Mesothelial cell of epicardium (in vitro differentiated cells): ENCODE data around the gene PLA2G4A. TPM values are rescaled to one million over a fixed set of nuclear protein-coding genes. Genes with fewer than 3 reads are reported as not detected.

ENCODE experiments used
- DNase-seq, 2 experiments: peaks; one replicate each; pipeline ENCODE4 v3.0.0; 2021; ENCODE audit warnings: low spot score in 2 of 2; ENCODE audit not compliant: unreplicated experiment in 2 of 2
- H3K27ac Mint-ChIP-seq: 2 replicates; pipeline ENCODE4 v1.8.0; 2021; ENCODE audit warnings: mixed read lengths
- H3K27me3 Mint-ChIP-seq: 2 replicates; pipeline ENCODE4 v1.8.0; 2021; ENCODE audit warnings: low read depth, mixed read lengths
- H3K36me3 Mint-ChIP-seq: 2 replicates; pipeline ENCODE4 v1.8.0; 2021; ENCODE audit warnings: mixed read lengths
- H3K4me1 Mint-ChIP-seq: 2 replicates; pipeline ENCODE4 v1.8.0; 2021; ENCODE audit warnings: mixed read lengths
- H3K4me3 Mint-ChIP-seq: 2 replicates; pipeline ENCODE4 v1.8.0; 2021; ENCODE audit warnings: mild to moderate bottlenecking, moderate library complexity, mixed read lengths
- H3K9me3 Mint-ChIP-seq: 2 replicates; pipeline ENCODE4 v1.8.0; 2021; ENCODE audit warnings: mixed read lengths
- total RNA-seq: library from RNA; stranded (reverse); gene quantifications from 3 replicates; pipeline ENCODE4 v1.2.1, GENCODE V29; 2021
- TF ChIP-seq, protein P1 (sequence below): fragments of 200-600 bp; sonication (generic); IDR thresholded peaks from one replicate; pipeline ENCODE4 v1.5.0; 2021; ENCODE audit warnings: antibody characterized with exemption; ENCODE audit not compliant: unreplicated experiment

The PLA2G4A gene
- total RNA-seq, 1 donor from 2014 or later, result 12.5 TPM

DNA sequence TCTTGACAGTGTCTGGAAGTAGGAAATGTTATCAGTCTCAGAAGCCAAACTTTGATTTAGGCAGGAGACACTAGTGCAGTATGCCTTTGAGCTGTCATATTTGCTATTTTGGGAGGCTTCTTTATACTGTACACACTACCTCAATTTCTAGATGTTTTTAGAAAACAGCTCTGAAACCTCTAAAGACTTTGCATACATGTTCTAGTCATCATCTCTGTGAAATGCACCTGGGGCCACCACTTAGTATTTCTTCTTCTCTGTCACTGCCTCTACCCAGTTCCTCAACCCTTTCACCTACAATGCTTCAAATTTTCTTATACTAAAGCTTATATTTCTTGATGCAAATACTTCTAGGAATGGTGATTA is 29.1 kb upstream of the PLA2G4A start:
- Mint-ChIP-seq H3K27me3 (no peaks in the 10 kb centered on the region), H3K9me3 (peaks cover 2% of the 10 kb centered on the region), H3K36me3 (no peaks in the 10 kb centered on the region), H3K27ac (no peak overlapping the region), H3K4me1 (peaks cover 9% of the 10 kb centered on the region), H3K4me3 (no peak overlapping the region)
- TF ChIP-seq, protein P1, sequence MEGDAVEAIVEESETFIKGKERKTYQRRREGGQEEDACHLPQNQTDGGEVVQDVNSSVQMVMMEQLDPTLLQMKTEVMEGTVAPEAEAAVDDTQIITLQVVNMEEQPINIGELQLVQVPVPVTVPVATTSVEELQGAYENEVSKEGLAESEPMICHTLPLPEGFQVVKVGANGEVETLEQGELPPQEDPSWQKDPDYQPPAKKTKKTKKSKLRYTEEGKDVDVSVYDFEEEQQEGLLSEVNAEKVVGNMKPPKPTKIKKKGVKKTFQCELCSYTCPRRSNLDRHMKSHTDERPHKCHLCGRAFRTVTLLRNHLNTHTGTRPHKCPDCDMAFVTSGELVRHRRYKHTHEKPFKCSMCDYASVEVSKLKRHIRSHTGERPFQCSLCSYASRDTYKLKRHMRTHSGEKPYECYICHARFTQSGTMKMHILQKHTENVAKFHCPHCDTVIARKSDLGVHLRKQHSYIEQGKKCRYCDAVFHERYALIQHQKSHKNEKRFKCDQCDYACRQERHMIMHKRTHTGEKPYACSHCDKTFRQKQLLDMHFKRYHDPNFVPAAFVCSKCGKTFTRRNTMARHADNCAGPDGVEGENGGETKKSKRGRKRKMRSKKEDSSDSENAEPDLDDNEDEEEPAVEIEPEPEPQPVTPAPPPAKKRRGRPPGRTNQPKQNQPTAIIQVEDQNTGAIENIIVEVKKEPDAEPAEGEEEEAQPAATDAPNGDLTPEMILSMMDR, result no peak
- DNase-seq, result no peak

DNA sequence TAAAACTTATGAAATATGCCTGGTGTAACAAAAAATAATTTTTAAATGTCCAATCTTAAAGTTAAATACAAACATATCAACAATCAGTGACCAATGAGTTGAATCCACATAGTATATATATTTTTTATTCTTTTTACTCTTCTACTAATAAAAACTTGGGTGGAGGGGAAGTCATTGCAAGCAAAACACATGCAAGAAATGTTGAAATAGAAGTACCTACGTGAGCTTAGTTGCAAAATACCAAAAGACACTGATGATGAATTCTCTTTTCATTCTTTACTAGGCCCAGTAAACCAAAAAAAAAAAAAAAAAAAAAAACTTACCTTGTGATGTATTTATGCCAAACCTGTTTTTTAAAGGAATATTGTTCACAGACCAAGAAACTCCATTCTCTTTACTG is 26.4 kb upstream of the PLA2G4A start:
- DNase-seq, result no peak
- Mint-ChIP-seq H3K27ac (no peak overlapping the region), H3K36me3 (no peaks in the 10 kb centered on the region), H3K4me3 (no peak overlapping the region), H3K4me1 (peaks cover 14% of the 10 kb centered on the region), H3K9me3 (no peaks in the 10 kb centered on the region), H3K27me3 (no peaks in the 10 kb centered on the region)
- TF ChIP-seq, protein P1, result no peak

DNA sequence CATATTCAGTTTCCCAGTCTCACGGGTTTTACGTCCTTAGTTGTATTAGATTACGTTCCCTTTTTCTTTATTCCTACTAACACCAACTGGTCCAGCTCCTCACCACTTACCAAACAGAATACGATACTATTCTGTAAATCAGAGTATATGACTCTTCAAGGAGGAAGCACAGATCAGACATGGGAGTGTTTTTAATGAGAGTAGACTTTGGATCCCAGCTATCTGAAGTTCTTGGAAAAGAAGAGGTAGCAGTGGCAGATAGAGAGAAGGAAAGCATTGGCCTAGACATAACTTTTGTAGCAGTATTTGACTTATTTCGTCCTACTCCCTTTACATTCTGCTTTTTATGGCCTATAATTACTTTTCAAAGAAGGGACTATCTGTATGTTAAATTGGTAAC is 24.1 kb upstream of the PLA2G4A start:
- H3K27ac Mint-ChIP-seq, result no peak overlapping the region
- H3K4me1 Mint-ChIP-seq, result peaks cover 10% of the 10 kb centered on the region
- no peaks in the 10 kb centered on the region for H3K9me3 Mint-ChIP-seq
- H3K36me3 Mint-ChIP-seq, result no peaks in the 10 kb centered on the region
- no peak for DNase-seq
- TF ChIP-seq, protein P1, result no peak
- H3K27me3 Mint-ChIP-seq, result no peaks in the 10 kb centered on the region
- H3K4me3 Mint-ChIP-seq, result no peak overlapping the region

DNA sequence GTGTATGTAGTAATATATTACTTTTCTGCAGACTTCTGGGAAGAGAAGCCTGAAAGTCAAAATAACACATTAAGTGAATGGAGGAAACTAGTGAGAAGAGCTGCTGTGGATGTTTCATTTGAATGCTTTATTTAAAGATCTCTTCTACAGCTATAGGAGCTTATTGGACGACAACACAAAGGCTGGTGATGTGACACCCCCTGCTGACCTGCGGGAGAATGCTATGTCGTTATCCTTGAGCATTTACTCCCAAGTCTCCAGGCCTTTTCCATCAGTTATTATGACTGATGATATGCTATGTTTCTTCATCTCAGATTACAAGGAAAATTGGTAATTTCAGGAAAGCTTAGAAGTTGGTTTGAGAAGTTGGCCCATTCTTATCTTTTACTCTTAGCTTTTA is 22.3 kb upstream of the PLA2G4A start:
- TF ChIP-seq, protein P1, result no peak
- DNase-seq, result no peak
- Mint-ChIP-seq H3K36me3 (no peaks in the 10 kb centered on the region), H3K4me1 (peaks cover 10% of the 10 kb centered on the region), H3K9me3 (no peaks in the 10 kb centered on the region), H3K4me3 (no peak overlapping the region), H3K27ac (no peak overlapping the region), H3K27me3 (no peaks in the 10 kb centered on the region)

DNA sequence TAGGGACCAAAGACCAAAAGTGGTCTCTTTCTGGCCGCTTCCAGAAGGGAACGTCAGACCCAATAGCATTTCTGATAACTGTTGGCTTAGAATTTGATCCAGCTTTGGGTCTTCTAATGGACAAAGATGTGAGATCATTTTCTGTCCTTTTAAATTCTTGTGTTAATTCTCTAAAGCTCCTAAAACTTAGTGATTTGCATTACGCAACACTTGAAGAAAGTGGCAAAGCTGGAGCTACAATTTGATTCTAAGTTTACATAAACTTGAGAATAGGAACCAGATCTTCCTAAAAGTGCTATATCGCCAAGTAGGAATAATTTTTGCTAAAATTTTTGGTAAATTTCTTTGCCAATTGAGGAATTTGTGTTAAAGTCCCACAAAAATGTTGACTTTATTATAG is 21.6 kb upstream of the PLA2G4A start:
- peaks cover 10% of the 10 kb centered on the region for H3K4me1 Mint-ChIP-seq
- TF ChIP-seq, protein P1, result no peak
- no peak overlapping the region for H3K4me3 Mint-ChIP-seq
- H3K36me3 Mint-ChIP-seq, result no peaks in the 10 kb centered on the region
- H3K9me3 Mint-ChIP-seq, result no peaks in the 10 kb centered on the region
- H3K27me3 Mint-ChIP-seq, result no peaks in the 10 kb centered on the region
- no peak overlapping the region for H3K27ac Mint-ChIP-seq
- DNase-seq, result no peak

DNA sequence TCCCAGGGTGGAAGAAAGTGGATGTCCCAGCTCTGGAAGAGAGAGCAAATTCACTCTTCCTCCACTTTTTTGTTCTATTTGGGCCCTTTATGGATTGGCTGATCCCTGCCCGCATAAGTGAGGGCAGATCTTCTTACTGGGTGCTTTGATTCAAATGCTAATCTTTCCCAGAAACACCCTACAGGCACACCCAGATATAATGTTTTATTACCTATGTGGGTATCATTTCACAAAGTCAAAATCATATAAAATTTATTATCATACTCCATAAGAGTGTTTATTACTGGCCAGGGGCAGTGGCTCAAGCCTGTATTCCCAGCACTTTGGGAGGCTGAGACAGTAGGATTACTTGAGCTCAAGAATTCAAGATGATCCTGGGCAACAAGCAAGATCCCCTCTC is 16.9 kb upstream of the PLA2G4A start:
- DNase-seq, result no peak
- TF ChIP-seq, protein P1, result no peak
- H3K36me3 Mint-ChIP-seq, result no peaks in the 10 kb centered on the region
- no peaks in the 10 kb centered on the region for H3K27me3 Mint-ChIP-seq
- H3K9me3 Mint-ChIP-seq, result no peaks in the 10 kb centered on the region
- H3K4me1 Mint-ChIP-seq, result no peaks in the 10 kb centered on the region
- H3K4me3 Mint-ChIP-seq, result no peak overlapping the region
- no peak overlapping the region for H3K27ac Mint-ChIP-seq
